Stomach (tissue), 9 donors: ENCODE measurements around the gene P2RX1. TPM values are rescaled to one million over a fixed set of nuclear protein-coding genes. Genes with fewer than 3 reads are reported as not detected.

Experiments used
- DNase-seq, 2 donors: peaks; one replicate each; pipeline versions ENCODE4 v3.0.0 to v3.0.0-alpha.2; 2013 to 2019
- H3K27ac ChIP-seq, 5 donors: fragments of 200-600 bp in 4 of 5; sonication (generic) in 4 of 5; one replicate each; pipeline ENCODE4 v1.5.1; 2013 to 2019; ENCODE audit warnings: mild to moderate bottlenecking in 1 of 5, moderate library complexity in 1 of 5
- H3K27me3 ChIP-seq, 3 donors: fragments of 200-600 bp; sonication (generic); one replicate each; pipeline ENCODE4 v1.5.1; 2017 to 2019; ENCODE audit warnings: mixed run types in 1 of 3
- H3K36me3 ChIP-seq, 4 donors: fragments of 200-600 bp; sonication (generic); 1 replicate in 3 of 4; 2 replicates in 1 of 4; pipeline ENCODE4 v1.5.1; 2016 to 2019
- H3K4me1 ChIP-seq, 4 donors: fragments of 200-600 bp; sonication (generic); one replicate each; pipeline ENCODE4 v1.5.1; 2016 to 2019
- H3K4me3 ChIP-seq, 4 donors: fragments of 200-600 bp; sonication (generic) in 3 of 4; one replicate each; pipeline ENCODE4 v1.5.1; 2016 to 2019; ENCODE audit warnings: mild to moderate bottlenecking in 1 of 4
- H3K9me3 ChIP-seq, 4 donors: fragments of 200-600 bp; sonication (generic); one replicate each; pipeline ENCODE4 v1.5.1; 2016 to 2019
- EP300 ChIP-seq: sonication (generic); formaldehyde crosslinking; IDR thresholded peaks from one replicate; pipeline ENCODE4 v1.6.1; 2017; ENCODE audit warnings: antibody characterized with exemption
- POLR2A ChIP-seq, 4 donors: fragments of 450-650 bp; IDR thresholded peaks; one replicate each; pipeline ENCODE4 v1.6.1; 2016; ENCODE audit warnings: antibody characterized with exemption in 4 of 4, control low read depth in 2 of 4, mild to moderate bottlenecking in 1 of 4, moderate library complexity in 1 of 4
- POLR2AphosphoS5 ChIP-seq, 3 donors: sonication (generic); formaldehyde crosslinking; IDR thresholded peaks; one replicate each; pipeline ENCODE4 v1.6.1; 2016; ENCODE audit warnings: antibody characterized with exemption in 3 of 3
- WGBS, 5 donors: extraction: QIAGEN DNeasy Blood & Tissue Kit in 3 of 5; methylation state at CpG; one replicate each; pipeline versions ENCODE4 v1.1.5 to v1.1.7; 2013 to 2018; 5-methylcytosine and 5-hydroxymethylcytosine counted together
- intact Hi-C: fragments of 100-400 bp; cut with DNase I; formaldehyde crosslinking; loops from one replicate; pipeline ENCODE4 v1.15.1; 2023; ENCODE audit warnings: low total_unique reads
- polyA plus RNA-seq, 3 donors: library from polyadenylated mRNA; stranded (reverse); fragments of 200-250 nt; gene quantifications; one replicate each; pipeline ENCODE4 v1.2.3, GENCODE V29; 2013
- total RNA-seq, 5 donors: library from RNA; depleted of rRNA; stranded (reverse); fragments of >200 nt; gene quantifications; one replicate each; pipeline versions ENCODE4 v1.1.0 to v1.2.3, GENCODE V29; 2014 to 2016
- TF ChIP-seq, protein P1 (sequence below), 7 experiments: fragments of 450-650 bp in 4 of 7; fragments of 200-600 bp in 3 of 7; sonication (generic) in 3 of 7; IDR thresholded peaks; one replicate each; pipeline ENCODE4 v1.5.1; 2016 to 2019; ENCODE audit warnings: antibody characterized with exemption in 7 of 7, control low read depth in 2 of 7, mild to moderate bottlenecking in 1 of 7
- donor health status: healthy with polysubstance abuse.
- donor health status: Bipolar disorder and iron deficiency.
- donor health status: healthy.

Gene P2RX1
- total and polyA plus RNA-seq, 8 donors, result 0.75 to 13.4 (median 3.0) TPM

DNA sequence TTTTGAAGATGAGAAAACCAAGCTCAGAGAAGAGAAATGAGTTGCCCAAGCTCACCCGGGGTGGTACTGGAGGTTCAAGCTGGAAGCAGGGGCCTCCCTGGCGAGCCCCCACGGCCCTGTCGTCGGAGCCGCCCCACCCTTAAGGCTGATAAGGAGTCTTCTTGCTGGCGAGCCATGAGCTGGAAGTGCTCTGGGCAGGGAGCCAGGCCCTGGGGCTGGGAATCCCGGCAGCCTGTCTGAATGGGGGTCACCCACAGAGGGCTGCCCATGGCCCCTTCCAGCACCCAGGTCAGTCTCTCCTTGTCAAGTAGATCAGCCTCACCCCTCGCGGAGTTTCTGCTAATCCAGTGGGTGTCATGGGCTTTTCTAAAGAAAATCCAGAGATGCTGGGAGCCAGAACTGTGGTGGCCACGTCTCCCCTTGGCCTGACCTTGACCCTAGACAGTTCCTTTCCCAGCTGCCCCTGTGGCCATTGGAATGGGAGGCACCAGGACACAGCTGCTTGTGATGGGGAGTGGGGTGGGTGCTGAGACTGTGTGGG lies 1.2 kb upstream of the P2RX1 start:
- no peaks in the 10 kb centered on the region for H3K27me3 ChIP-seq
- peaks cover 25 to 61% (median 37%) of the 10 kb centered on the region in 4 donors for H3K4me1 ChIP-seq
- 12 to 28% (median 21%) methylated on average over 9 to 11 of the region's 11 CpGs for WGBS, 5 donors
- no peaks in the 10 kb centered on the region for H3K36me3 ChIP-seq
- H3K9me3 ChIP-seq, result no peaks in the 10 kb centered on the region
- TF ChIP-seq POLR2A (IDR thresholded peaks at IDR 0.05), result no peak
- TF ChIP-seq, protein P1, sequence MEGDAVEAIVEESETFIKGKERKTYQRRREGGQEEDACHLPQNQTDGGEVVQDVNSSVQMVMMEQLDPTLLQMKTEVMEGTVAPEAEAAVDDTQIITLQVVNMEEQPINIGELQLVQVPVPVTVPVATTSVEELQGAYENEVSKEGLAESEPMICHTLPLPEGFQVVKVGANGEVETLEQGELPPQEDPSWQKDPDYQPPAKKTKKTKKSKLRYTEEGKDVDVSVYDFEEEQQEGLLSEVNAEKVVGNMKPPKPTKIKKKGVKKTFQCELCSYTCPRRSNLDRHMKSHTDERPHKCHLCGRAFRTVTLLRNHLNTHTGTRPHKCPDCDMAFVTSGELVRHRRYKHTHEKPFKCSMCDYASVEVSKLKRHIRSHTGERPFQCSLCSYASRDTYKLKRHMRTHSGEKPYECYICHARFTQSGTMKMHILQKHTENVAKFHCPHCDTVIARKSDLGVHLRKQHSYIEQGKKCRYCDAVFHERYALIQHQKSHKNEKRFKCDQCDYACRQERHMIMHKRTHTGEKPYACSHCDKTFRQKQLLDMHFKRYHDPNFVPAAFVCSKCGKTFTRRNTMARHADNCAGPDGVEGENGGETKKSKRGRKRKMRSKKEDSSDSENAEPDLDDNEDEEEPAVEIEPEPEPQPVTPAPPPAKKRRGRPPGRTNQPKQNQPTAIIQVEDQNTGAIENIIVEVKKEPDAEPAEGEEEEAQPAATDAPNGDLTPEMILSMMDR (IDR thresholded peaks at IDR 0.05), result no peak
- no peak for TF ChIP-seq EP300
- TF ChIP-seq POLR2AphosphoS5 (IDR thresholded peaks at IDR 0.05), result no peak
- intact Hi-C loops, result no loop called here
- peak overlapping the region in 4 of 5 donors; percentile 61 to 79 (median 66) for H3K27ac ChIP-seq
- H3K4me3 ChIP-seq, result no peak overlapping the region
- DNase-seq, result peak; percentile 68 to 90

DNA sequence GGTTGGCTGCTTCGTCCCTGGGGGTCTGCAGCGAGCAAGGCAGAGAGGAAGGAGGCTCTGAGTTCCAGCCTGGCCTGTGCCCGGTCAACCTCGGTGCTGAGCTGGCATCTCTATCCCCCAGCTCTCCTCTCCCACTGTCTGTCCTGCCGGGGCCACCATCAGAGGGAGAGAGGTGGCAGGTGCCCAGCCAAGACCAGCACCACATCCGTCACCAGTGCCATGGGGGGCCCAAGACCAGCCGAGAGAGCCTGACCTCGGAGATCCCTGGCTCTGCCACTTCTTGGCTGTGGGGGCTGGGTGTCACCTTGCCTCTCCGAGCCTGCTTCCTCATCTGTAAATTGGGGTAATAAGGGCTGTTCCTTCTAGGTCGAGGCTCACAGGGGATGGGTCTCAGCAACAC lies 560 bp upstream of the P2RX1 start:
- peak overlapping the region in 2 of 4 donors; percentile 31 to 33 for H3K4me3 ChIP-seq
- H3K9me3 ChIP-seq, result no peaks in the 10 kb centered on the region
- peak overlapping the region in 4 of 5 donors; percentile 61 to 79 (median 66) for H3K27ac ChIP-seq
- no peaks in the 10 kb centered on the region for H3K36me3 ChIP-seq
- intact Hi-C loops, result no loop called here
- H3K4me1 ChIP-seq, result peaks cover 25 to 59% (median 37%) of the 10 kb centered on the region in 4 donors
- no peak for TF ChIP-seq EP300
- TF ChIP-seq POLR2AphosphoS5 (IDR thresholded peaks at IDR 0.05), result no peak
- TF ChIP-seq, protein P1 (IDR thresholded peaks at IDR 0.05), result no peak
- TF ChIP-seq POLR2A (IDR thresholded peaks at IDR 0.05), result no peak
- H3K27me3 ChIP-seq, result no peaks in the 10 kb centered on the region
- 58 to 79% (median 60%) methylated on average over 8 to 10 of the region's 10 CpGs for WGBS, 5 donors
- DNase-seq, result no peak

DNA sequence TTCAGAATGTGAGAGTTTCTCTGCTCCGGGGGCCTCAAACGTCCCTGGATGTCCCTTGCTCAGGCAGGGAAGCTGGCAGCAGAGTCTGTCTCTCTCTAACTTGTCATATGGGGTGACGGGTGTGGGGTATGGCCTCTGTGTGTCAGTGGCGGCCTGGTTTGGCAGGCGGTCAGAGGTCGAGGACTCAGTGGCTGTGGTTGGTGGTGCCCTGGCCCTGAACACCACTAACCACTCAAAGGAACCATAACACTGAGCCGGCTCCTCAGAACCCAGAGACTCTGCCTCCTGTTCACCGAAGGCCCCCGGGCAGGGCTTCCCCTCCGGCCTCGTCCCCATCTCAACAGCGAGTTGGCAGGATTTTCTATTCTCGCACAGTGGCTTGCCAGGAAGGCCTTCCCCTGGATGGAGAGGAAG lies 677 bp downstream of the P2RX1 start:
- intact Hi-C loops, result no loop called here
- no peak for DNase-seq
- Histone ChIP-seq H3K4me3 (peak overlapping the region; percentile 11 to 33 (median 28)), H3K36me3 (no peaks in the 10 kb centered on the region), H3K9me3 (no peaks in the 10 kb centered on the region), H3K4me1 (peaks cover 21 to 58% (median 34%) of the 10 kb centered on the region in 4 donors), H3K27me3 (no peaks in the 10 kb centered on the region), H3K27ac (peak overlapping the region in 4 of 5 donors; percentile 61 to 79 (median 66))
- 69 to 75% (median 73%) methylated on average over 2 to 13 of the region's 13 CpGs for WGBS, 5 donors
- no peak for TF ChIP-seq POLR2A (IDR thresholded peaks at IDR 0.05)

DNA sequence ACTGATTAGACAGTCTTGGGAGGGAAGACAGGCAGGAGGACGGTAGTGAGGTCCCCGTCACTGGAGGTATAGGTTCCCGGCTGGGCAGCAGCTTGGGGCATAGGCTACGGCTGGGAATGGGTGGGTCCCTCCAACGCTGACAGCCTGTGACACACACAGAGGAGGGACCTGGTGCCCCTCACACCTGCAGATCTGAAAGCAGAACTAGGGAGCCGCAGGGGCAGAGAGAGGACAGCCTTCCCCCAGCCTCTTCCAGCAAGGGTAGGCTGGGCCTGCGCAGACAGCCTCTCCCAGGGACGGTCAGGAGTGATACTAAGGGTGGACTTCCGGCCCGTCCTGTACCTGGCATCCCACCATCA lies 2.0 kb downstream of the P2RX1 start:
- peak in 1 of 2 donors; percentile 43 for DNase-seq
- 79 to 88% (median 86%) methylated on average over 10 of the region's 10 CpGs for WGBS, 5 donors
- H3K27ac ChIP-seq, result peak overlapping the region in 4 of 5 donors; percentile 13 to 79 (median 50)
- no peaks in the 10 kb centered on the region for H3K9me3 ChIP-seq
- H3K4me1 ChIP-seq, result peaks cover 21 to 58% (median 34%) of the 10 kb centered on the region in 4 donors
- no peaks in the 10 kb centered on the region for H3K36me3 ChIP-seq
- no peaks in the 10 kb centered on the region for H3K27me3 ChIP-seq
- intact Hi-C loops, result no loop called here
- peak overlapping the region in 3 of 4 donors; percentile 24 to 33 (median 31) for H3K4me3 ChIP-seq
- TF ChIP-seq POLR2A (IDR thresholded peaks at IDR 0.05) (no peak), EP300 (no peak), POLR2AphosphoS5 (IDR thresholded peaks at IDR 0.05) (no peak)
- TF ChIP-seq, protein P1 (IDR thresholded peaks at IDR 0.05), result no peak
